Hepatic stellate cell (primary cell): ENCODE results near the gene NR3C1.

Experiments
- DNase-seq: peaks from one replicate; pipeline ENCODE4 v3.0.0; 2011; ENCODE audit warnings: low spot score

Gene NR3C1

GRCh38 chr5:143398451-143399237 is 4.8 kb downstream of the NR3C1 start:
- DNase-seq = no peak

DNA sequence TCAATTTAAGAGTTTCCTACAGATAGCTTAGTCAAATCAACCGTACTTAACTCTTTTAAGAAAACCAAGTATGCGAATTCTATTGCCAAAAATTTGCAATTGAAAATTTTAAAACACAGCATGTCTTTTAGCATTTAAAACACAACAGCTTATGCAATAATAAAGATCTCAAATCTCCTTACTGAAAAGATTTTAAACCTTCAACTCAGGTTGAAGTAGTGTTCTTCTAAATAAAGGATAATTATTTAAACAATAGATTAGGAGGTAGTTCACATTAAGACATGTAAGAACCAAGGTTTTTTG is 5.5 kb downstream of the NR3C1 start:
- DNase-seq = no peak

GRCh38 chr5:143397302-143398052 is 6.0 kb downstream of the NR3C1 start:
- no peak for DNase-seq

- DNase-seq = no peak
Measured at GRCh38 chr5:143396353-143396940, 7.0 kb downstream of the NR3C1 start.

DNA sequence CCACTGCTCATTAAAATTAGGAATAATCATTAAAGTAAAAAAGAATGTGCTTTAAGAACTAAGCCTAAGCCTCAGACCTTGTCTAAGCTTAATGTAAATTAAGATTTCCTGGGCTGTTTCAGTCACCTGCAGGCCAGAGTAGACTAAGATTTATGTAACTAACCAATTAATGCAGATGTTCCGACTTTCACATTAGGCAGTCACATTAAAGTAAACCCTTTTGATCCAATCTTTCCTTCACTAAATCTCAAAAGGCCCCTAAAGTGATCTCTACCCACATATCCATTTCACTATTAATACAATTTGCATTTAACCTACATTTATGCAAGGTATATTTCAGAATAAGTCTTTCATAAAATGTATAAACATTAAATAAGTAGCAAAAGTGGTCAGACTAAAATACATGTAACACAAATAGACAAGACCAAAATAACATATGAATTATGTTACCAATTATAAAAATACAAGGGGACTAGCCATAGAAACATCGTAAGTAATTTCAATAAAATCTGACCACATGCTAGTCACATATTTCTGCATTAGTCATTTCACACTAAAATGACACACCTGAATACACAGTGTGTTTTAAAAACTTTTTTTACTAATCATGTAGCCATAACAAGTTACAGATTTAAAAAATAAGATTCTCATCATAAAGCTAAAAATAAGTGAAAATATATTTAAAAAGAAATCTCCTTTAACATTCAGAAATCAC is 7.7 kb downstream of the NR3C1 start:
- no peak for DNase-seq

- DNase-seq = no peak
Measured at GRCh38 chr5:143393524-143393923, 10.0 kb downstream of the NR3C1 start.

DNA sequence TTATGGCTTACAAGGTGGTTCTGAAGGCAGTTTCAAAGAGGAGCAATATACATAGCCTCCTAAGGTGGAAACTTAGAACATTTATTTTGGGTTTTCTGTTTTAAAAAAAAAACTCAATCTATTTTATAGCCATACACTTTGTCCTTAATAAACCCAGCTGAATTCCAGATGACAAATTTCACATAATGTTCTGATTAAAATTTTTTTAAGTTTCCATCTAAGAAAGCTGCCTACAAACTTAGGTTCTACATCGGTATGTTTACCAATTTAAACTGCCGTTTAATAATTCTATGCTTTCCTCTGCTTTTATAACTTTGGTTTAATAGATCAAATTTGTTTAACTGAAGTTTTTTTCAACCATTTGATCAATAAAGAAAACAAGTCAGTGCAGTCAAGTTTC is 12.5 kb downstream of the NR3C1 start:
- DNase-seq = no peak

- DNase-seq = no peak
Measured at GRCh38 chr5:143390258-143390657, 13.2 kb downstream of the NR3C1 start.

DNA sequence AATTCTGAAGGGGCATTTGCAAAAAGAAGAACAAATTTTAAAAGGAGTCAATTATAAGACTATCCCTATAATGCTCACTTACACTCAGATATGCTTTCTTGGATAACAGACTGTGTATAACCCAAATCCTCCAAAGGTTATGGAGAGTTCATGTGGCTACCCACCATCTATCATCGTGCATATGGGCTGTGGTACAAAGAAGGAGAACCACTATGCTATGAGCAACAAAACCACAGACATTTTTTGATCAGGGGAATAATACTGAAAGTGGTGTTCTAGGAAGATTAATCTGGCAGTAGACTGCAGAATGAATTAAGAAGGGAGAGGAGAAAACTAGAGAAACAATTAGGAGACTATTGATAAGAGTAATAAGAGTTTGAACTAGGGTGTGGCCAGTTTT is 16.8 kb downstream of the NR3C1 start:
- DNase-seq = no peak

DNA sequence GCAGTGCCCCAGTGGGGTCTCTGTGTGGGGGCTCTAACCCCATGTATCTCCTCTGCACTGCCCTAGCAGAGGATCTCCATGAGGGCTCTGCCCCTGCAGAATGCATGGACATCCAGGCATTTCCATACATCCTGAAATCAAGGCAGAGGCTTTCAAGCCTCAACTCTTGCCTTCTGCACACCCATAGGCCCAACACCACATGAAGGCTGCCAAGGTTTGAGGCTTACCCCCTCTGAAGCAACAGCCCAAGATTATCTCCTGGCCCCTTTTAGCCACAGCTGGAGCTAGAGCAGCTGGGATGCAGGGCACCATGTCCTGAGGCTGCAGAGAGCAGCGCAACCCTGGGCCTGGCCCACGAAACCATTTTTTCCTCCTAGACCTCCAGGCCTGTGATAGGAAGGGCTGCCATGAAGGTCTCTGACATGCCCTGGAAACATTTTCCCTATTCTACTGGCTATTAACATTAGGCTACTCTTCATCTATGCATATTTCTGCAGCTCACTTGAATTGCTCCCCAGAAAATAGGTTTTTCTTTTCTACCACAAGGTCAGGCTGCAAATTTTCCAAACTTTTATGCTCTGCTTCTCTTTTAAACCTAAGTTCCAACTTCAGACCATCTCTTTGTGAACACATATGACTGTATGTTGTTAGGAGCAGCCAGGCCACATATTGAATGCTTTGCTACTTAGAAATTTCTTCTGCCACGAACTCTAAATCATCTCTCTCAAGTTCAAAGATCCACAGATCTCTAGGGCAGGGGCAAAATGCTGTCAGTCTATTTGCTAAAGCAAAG is 18.4 kb downstream of the NR3C1 start:
- no peak for DNase-seq

DNA sequence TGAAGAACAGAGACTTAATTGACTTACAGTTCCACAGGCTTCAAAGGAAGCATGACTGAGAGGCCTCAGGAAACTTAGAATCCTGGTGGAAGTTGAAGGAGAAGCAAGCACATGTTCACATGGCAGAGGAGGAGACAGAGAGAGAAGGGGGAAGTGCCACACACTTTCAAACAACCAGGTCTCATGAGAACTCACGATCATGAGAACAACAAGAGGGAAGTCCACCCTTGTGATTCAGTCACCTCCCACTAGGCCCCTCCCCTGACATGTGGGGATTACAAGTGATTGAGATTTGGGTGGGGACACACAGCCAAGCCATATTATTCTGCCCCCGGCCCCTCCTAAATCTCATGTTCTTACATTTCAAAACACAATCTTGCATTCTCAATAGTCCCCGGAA is 19.5 kb downstream of the NR3C1 start:
- DNase-seq = no peak

DNA sequence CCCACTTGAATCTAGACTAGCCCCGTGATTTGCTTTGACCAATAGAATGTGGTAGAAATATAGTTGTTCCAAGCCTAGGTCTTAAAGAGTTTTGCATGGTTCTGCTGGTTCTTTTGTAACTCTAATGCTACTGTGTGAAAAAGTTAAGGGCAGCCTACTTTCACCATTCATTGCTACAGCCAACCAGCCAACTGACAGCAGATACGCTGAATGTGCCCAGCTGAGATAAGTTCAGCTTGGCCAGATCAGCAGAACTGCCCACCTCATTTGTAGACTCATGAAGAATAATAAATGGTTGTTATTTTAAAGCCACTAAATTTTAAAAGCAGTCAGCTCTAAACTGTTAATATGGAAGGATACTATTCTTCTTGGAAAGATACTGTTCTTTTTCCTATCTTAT is 23.9 kb downstream of the NR3C1 start:
- DNase-seq = no peak

DNA sequence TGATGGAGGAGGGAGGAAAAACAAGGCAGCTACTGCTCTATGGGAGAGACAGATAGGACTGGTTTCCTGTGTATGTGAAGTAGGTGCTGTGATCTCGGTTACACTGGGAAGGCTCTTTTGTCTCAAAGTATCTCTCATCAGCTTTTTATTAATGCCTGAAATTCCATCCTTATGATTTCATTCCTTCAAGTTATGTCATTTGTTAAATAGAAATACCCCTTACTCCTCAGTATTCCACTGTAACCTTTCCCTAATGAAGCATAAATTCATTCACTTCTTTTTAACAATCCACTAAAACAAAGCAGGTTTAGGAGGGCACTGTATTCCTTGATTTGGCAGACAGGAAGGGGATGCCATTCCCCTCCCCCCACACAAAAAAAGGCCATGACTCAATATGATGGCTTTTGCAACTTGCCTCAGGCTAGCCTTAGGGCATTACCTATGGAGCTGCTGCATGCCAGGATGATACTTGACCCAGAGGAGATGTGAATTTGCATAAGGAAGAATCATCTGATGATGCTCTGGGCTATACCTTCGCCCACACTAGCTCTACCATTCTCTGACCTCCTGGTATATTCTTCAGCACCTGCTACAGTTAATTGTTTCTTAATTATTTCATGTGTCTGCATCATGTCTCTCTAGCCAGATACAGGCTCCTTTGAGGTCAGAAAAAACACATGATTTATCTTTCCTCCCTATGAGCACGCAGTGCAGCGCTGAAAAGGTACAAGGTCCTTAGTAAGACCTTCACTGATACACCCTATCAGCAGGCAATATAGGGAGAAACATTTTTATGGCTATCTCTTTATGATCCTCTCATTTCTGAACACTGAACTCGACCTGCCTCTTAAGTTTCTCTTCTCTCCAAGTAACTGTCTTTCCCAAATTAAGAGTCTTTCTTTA is 26.3 kb downstream of the NR3C1 start:
- no peak for DNase-seq

DNA sequence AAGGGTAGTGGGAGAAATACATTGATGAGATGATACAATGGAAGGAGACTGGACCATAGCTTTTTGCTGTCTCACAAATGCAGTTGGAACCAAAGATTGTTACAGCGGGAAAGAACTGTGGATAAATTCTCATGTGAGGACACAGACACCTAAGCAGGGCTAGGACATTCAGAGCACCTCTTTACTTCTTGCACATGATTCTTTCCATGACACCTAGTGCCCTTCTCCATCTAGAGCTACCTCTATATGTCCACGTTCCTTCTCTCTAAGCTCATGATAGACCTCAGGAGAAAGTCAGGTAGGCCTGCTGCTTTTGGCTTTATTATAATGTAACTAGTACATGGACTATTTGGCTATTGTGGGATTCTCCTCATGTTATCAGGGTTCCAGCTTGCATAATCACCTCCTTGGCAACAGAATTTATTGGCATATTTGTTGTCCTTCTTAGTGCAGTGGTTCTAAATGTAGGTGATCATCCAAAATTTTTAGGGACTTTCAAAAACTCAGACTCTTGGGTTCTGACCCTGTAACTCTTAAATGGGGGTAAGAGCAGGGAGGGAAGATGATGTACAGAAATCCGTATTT is 27.2 kb downstream of the NR3C1 start:
- no peak for DNase-seq

GRCh38 chr5:143374496-143375217 is 28.8 kb downstream of the NR3C1 start:
- DNase-seq = no peak

- DNase-seq = no peak
Measured at GRCh38 chr5:143373076-143373475, 30.4 kb downstream of the NR3C1 start.

- DNase-seq = no peak
Measured at GRCh38 chr5:143372187-143372829, 31.2 kb downstream of the NR3C1 start.

GRCh38 chr5:143370440-143370839 is 33.0 kb downstream of the NR3C1 start:
- DNase-seq = no peak

DNA sequence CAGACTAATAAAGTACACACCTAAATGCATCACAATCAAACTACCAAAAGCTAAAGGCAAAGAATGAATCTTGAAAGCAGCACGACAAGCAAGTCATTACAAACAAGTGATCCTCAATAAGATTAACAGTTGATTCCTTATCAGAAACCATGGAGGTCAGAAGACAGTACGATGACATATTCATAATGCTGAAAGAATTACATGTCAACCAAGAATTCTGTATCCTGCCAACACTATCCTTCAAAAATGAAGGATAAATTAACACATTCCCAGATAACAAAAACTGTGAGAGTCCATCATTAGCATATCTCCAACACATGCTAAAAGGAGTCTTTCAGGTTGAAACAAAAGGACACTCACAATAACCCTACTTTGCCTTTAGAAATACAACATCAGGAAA is 39.4 kb downstream of the NR3C1 start:
- DNase-seq = no peak
